ENCODE measurements around the gene PODXL. TPM values are rescaled to one million over a fixed set of nuclear protein-coding genes. Genes with fewer than 3 reads are reported as not detected.
A peak's percentile ranks its signal among the peaks of the same experiment; 100 is the strongest.

Gene PODXL
- total and polyA plus RNA-seq, 2 experiments from 2014 or later, result 77.3 to 84.1 TPM

- 68% methylated on average over 10 of the region's 10 CpGs for WGBS (ENCODE audit: low lambda C conversion rate, missing lambda C conversion rate)
- H3K27me3 ChIP-seq, result no peaks in the 10 kb centered on the region
- no peaks in the 10 kb centered on the region for H4K20me1 ChIP-seq (ENCODE audit: insufficient read depth, poor library complexity, severe bottlenecking)
- H3K9me3 ChIP-seq (ENCODE audit: low read depth), result no peaks in the 10 kb centered on the region
- no peak overlapping the region for H3K4me2 ChIP-seq
- no peaks in the 10 kb centered on the region for H3K9me2 ChIP-seq (replicated peaks; ENCODE audit: insufficient read depth)
- no peaks in the 10 kb centered on the region for H3K79me2 ChIP-seq
- H3K36me3 ChIP-seq (replicated peaks; ENCODE audit: insufficient read depth, low read depth), result no peaks in the 10 kb centered on the region
- H3K4me3 ChIP-seq, result no peak overlapping the region
- no peak overlapping the region for H2AFZ ChIP-seq
- no peak for DNase-seq (ENCODE audit: low spot score)
- H3K4me1 ChIP-seq (ENCODE audit: insufficient read depth), result peaks cover 5% of the 10 kb centered on the region
- TF ChIP-seq CTCF (IDR thresholded peaks at IDR 0.05; ENCODE audit: poor library complexity), result no peak
- TF ChIP-seq EZH2 (IDR thresholded peaks at IDR 0.05; ENCODE audit: borderline replicate concordance), result no peak
- TF ChIP-seq EZH2phosphoT487 (IDR thresholded peaks at IDR 0.05; ENCODE audit: low read depth, severe bottlenecking, unreplicated experiment), result no peak
- no peak overlapping the region for H3K27ac ChIP-seq
These were observed 35.4 kb upstream of the PODXL start for GRCh38 chr7:131591687-131592319.

GRCh38 chr7:131587315-131587923 lies 31.0 kb upstream of the PODXL start:
- Histone ChIP-seq H3K4me3 (no peak overlapping the region), H3K4me2 (peak overlapping the region; percentile 46), H3K9me2 (replicated peaks; ENCODE audit: insufficient read depth) (no peaks in the 10 kb centered on the region), H3K79me2 (no peaks in the 10 kb centered on the region), H3K4me1 (ENCODE audit: insufficient read depth) (peaks cover 5% of the 10 kb centered on the region), H3K27ac (peak overlapping the region; percentile 22), H3K36me3 (replicated peaks; ENCODE audit: insufficient read depth, low read depth) (no peaks in the 10 kb centered on the region), H3K27me3 (no peaks in the 10 kb centered on the region), H3K9me3 (ENCODE audit: low read depth) (no peaks in the 10 kb centered on the region), H2AFZ (no peak overlapping the region), H4K20me1 (ENCODE audit: insufficient read depth, poor library complexity, severe bottlenecking) (no peaks in the 10 kb centered on the region)
- TF ChIP-seq EZH2phosphoT487 (IDR thresholded peaks at IDR 0.05; ENCODE audit: low read depth, severe bottlenecking, unreplicated experiment) (no peak), CTCF (IDR thresholded peaks at IDR 0.05; ENCODE audit: poor library complexity) (no peak), EZH2 (IDR thresholded peaks at IDR 0.05; ENCODE audit: borderline replicate concordance) (no peak)
- DNase-seq (ENCODE audit: low spot score), result no peak
- WGBS (ENCODE audit: low lambda C conversion rate, missing lambda C conversion rate), result 86% methylated on average over 9 of the region's 9 CpGs

GRCh38 chr7:131586759-131587158 lies 30.3 kb upstream of the PODXL start:
- H3K4me2 ChIP-seq, result peak overlapping the region; percentile 46
- WGBS (ENCODE audit: low lambda C conversion rate, missing lambda C conversion rate), result 63% methylated on average over 3 of the region's 3 CpGs

More at GRCh38 chr7:131586759-131587158, 30.3 kb upstream of the PODXL start:
- DNase-seq (ENCODE audit: low spot score), result no peak
- no peaks in the 10 kb centered on the region for H3K79me2 ChIP-seq
- H3K9me3 ChIP-seq (ENCODE audit: low read depth), result no peaks in the 10 kb centered on the region
- TF ChIP-seq EZH2 (IDR thresholded peaks at IDR 0.05; ENCODE audit: borderline replicate concordance), result no peak
- TF ChIP-seq EZH2phosphoT487 (IDR thresholded peaks at IDR 0.05; ENCODE audit: low read depth, severe bottlenecking, unreplicated experiment), result no peak
- no peak for TF ChIP-seq CTCF (IDR thresholded peaks at IDR 0.05; ENCODE audit: poor library complexity)
- no peaks in the 10 kb centered on the region for H3K36me3 ChIP-seq (replicated peaks; ENCODE audit: insufficient read depth, low read depth)
- H4K20me1 ChIP-seq (ENCODE audit: insufficient read depth, poor library complexity, severe bottlenecking), result no peaks in the 10 kb centered on the region
- H3K27ac ChIP-seq, result peak overlapping the region; percentile 22
- H3K4me3 ChIP-seq, result no peak overlapping the region
- H2AFZ ChIP-seq, result no peak overlapping the region
- H3K27me3 ChIP-seq, result no peaks in the 10 kb centered on the region
- peaks cover 5% of the 10 kb centered on the region for H3K4me1 ChIP-seq (ENCODE audit: insufficient read depth)
- H3K9me2 ChIP-seq (replicated peaks; ENCODE audit: insufficient read depth), result no peaks in the 10 kb centered on the region
